HG03135 (cell line): ENCODE measurements around the gene ACOT8.
A peak's percentile ranks its signal among the peaks of the same experiment; 100 is the strongest.
"Not testable (repeated sequence)": the region's sequence is repeated elsewhere in the genome, so short reads cannot be mapped to it uniquely, and the experiment has no call there.

Experiments
- ATAC-seq: cut with Tn5 transposase; IDR thresholded peaks from one replicate; pipeline ENCODE4 v1.9.1; 2021; ENCODE audit warnings: mild to moderate bottlenecking, moderate library complexity; ENCODE audit not compliant: unreplicated experiment

The ACOT8 gene

GRCh38 chr20:45798935-45799642, 58.1 kb downstream of the ACOT8 start:
- no peak for ATAC-seq

- not testable (repeated sequence) for ATAC-seq
Measured at GRCh38 chr20:45797955-45798354, 59.2 kb downstream of the ACOT8 start.

DNA sequence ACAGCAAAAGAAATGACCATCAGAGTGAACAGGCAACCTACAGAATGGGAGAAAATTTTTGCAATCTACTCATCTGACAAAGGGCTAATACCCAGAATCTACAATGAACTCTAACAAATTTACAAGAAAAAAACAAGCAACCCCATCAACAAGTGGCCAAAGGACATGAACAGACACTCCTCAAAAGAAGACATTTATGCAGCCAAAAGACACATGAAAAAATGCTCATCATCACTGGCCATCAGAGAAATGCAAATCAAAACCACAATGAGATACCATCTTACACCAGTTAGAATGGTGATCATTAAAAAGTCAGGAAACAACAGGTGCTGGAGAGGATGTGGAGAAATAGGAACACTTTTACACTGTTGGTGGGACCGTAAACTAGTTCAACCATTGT, 59.7 kb downstream of the ACOT8 start:
- not testable (repeated sequence) for ATAC-seq

DNA sequence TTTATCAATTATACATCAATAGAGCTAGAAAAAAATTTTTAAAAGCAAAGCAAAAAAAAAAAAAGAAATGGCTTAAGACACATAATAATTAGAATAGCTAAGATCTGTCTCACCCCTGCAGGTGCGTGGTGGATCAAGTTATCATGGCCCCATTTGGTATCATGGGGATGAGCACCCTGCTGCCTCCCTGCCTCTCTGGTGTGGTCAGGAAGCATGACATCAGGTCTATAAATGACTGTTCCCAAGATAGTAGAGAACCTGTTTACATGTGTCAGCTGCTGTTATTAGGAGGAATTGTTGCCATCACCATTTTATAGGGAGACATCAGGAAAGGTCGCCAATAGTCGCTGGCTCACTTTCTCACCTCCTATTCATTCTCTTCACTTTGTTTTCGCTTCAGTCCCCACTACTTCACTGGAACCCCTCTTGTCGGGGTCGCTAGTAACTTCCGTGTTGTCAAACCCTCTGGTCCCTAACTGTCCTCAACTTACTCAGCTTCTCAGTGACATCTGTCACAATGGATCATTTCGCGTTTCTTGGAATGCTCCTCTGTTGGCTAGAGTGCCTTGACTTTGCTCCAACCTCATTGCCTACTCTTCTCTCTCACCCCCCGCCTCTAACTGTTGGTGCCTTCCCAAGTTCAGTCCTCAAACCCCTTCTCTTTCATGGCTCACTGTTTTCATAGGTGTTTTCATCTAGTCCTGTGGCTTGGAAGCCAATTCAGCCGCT, 60.7 kb downstream of the ACOT8 start:
- ATAC-seq, result no peak

- peak; percentile 17 for ATAC-seq
Measured at GRCh38 chr20:45792317-45793118, 64.7 kb downstream of the ACOT8 start.
